Measurements from ENCODE around the gene YIPF3. TPM values are rescaled to one million over a fixed set of nuclear protein-coding genes. Genes with fewer than 3 reads are reported as not detected.

The YIPF3 gene
- total and polyA plus RNA-seq, 2 donors (not counting 1 experiment from before 2014, with no cell fraction given), result 64.3 to 92.6 TPM

GRCh38 chr6:43509984-43510826 is 6.5 kb downstream of the YIPF3 start, which contains the start of gene LRRC73:
TSS of gene LRRC73 (minus strand) at chr6:43510346. CDS start at chr6:43509785, 561 bp downstream.
- H3K27ac ChIP-seq (ENCODE audit: low read length in 2 of 2), result peak within 1 kb of the TSS in 1 of 2 donors; percentile 40
- Mint-ChIP-seq H3K4me3 (peak within 1 kb of the TSS; percentile 98), H3K27ac (peak within 1 kb of the TSS; percentile 88), H3K27me3 (peaks cover 10% of the 10 kb centered on the region), H3K4me1 (peaks cover 42% of the 10 kb centered on the region), H3K9me3 (ENCODE audit: insufficient read depth) (no peaks in the 10 kb centered on the region)
- peaks cover 0 to 36% of the 10 kb centered on the region in 2 experiments for H3K36me3 ChIP-seq (replicated peaks in 1 of 2; ENCODE audit: control extremely low read depth in 1 of 2, control insufficient read depth in 1 of 2, extremely low read depth in 1 of 2, insufficient read depth in 2 of 2, low read length in 1 of 2)
- peaks cover 0 to 3% (median 0%) of the 10 kb centered on the region in 3 donors for H3K9me3 ChIP-seq (ENCODE audit: control extremely low read depth in 1 of 3, control insufficient read depth in 2 of 3, insufficient read depth in 1 of 3, low read length in 2 of 3)
- POLR2A ChIA-PET, result interaction anchor here (0.6 to 1.7 kb wide), 4 partner anchors 14 to 728 kb away, joined by 3 to 6 read pairs (median 4); partner anchors contain the start of gene BICRAL
- CTCF ChIA-PET, result interaction anchor here (0.8 to 1.8 kb wide), 4 partner anchors 9 to 531 kb away, joined by 3 to 11 read pairs (median 4); no protein-coding TSS in a partner anchor
- DNase-seq, result peak; percentile 91
- peaks cover 6% of the 10 kb centered on the region for H3K79me2 ChIP-seq (ENCODE audit: control insufficient read depth, insufficient read depth, low read length)
- WGBS (ENCODE audit: insufficient coverage), result 16% methylated on average over 96 of the region's 96 CpGs
- peaks cover 27 to 35% of the 10 kb centered on the region in 2 donors for H3K4me1 ChIP-seq (ENCODE audit: control insufficient read depth in 2 of 2, insufficient read depth in 2 of 2, low read length in 2 of 2)
- ATAC-seq (ENCODE audit: low read depth), result peak; percentile 77
- H3K4me2 ChIP-seq (replicated peaks; ENCODE audit: low read depth, low read length, poor library complexity, severe bottlenecking), result peak within 1 kb of the TSS; percentile 97
- H2AFZ ChIP-seq (ENCODE audit: insufficient read depth, low read depth, low read length, poor library complexity, severe bottlenecking), result peak within 1 kb of the TSS; percentile 74
- peaks cover 28% of the 10 kb centered on the region for H4K20me1 ChIP-seq (ENCODE audit: control insufficient read depth, insufficient read depth, low read length, poor library complexity, severe bottlenecking)
- H3K9ac ChIP-seq (ENCODE audit: low read length), result peak within 1 kb of the TSS; percentile 70
- peak within 1 kb of the TSS in 4 of 5 experiments; percentile 26 to 74 (median 56) for H3K4me3 ChIP-seq (ENCODE audit: control extremely low read depth in 1 of 5, extremely low read depth in 1 of 5, insufficient read depth in 1 of 5, low read depth in 2 of 5, low read length in 4 of 5)
- TF ChIP-seq EZH2 (IDR thresholded peaks at IDR 0.05; ENCODE audit: borderline replicate concordance, insufficient read depth, low read depth, low read length, poor library complexity, severe bottlenecking), result peak; percentile 61
- no peak for TF ChIP-seq CTCF (IDR thresholded peaks at IDR 0.05)
- peaks cover 0 to 20% (median 8%) of the 10 kb centered on the region in 4 experiments for H3K27me3 ChIP-seq (replicated peaks in 1 of 4; ENCODE audit: control extremely low read depth in 1 of 4, control insufficient read depth in 3 of 4, insufficient read depth in 4 of 4, low read length in 3 of 4)
- intact Hi-C loops (cut with micrococcal nuclease), result loop anchor here (1.0 to 10.0 kb wide), 5 partner anchors 33 to 608 kb away; partner anchors contain the start of genes CNPY3 and TJAP1

All from B cell (primary cell).